Spleen (tissue), 11 donors: ENCODE results near the gene C9orf78. TPM values are rescaled to one million over a fixed set of nuclear protein-coding genes. Genes with fewer than 3 reads are reported as not detected.
A peak's percentile ranks its signal among the peaks of the same experiment; 100 is the strongest.

Experiments
- DNase-seq: peaks from one replicate; pipeline ENCODE4 v3.0.0-alpha.2; 2020
- H3K27ac ChIP-seq, 8 donors: fragments of 200-600 bp; sonication (generic) in 7 of 8; 1 replicate in 4 of 8; 2 replicates in 4 of 8; pipeline versions ENCODE4 v1.5.0 to v1.8.0; 2016 to 2021; ENCODE audit warnings: inconsistent platforms in 4 of 8, mild to moderate bottlenecking in 4 of 8, moderate library complexity in 1 of 8
- H3K27me3 ChIP-seq, 7 donors: fragments of 200-600 bp; sonication (generic) in 6 of 7; replicated peaks in 1 of 7; 1 replicate in 4 of 7; 2 replicates in 3 of 7; pipeline versions ENCODE4 v1.5.0 to v1.8.0; 2016 to 2021; ENCODE audit warnings: inconsistent platforms in 3 of 7, mild to moderate bottlenecking in 1 of 7
- H3K36me3 ChIP-seq, 6 donors: fragments of 200-600 bp; sonication (generic) in 5 of 6; 1 replicate in 4 of 6; 2 replicates in 2 of 6; pipeline versions ENCODE4 v1.5.0 to v1.8.0; 2016 to 2021; ENCODE audit warnings: inconsistent platforms in 2 of 6
- H3K4me1 ChIP-seq, 6 donors: fragments of 200-600 bp; sonication (generic) in 5 of 6; 1 replicate in 3 of 6; 2 replicates in 3 of 6; pipeline versions ENCODE4 v1.5.0 to v1.8.0; 2016 to 2021; ENCODE audit warnings: inconsistent platforms in 3 of 6
- H3K4me3 ChIP-seq, 8 donors: fragments of 200-600 bp; sonication (generic) in 7 of 8; 1 replicate in 4 of 8; 2 replicates in 4 of 8; pipeline versions ENCODE4 v1.5.0 to v1.8.0; 2016 to 2021; ENCODE audit warnings: inconsistent platforms in 4 of 8, mild to moderate bottlenecking in 4 of 8, moderate library complexity in 2 of 8
- H3K9me3 ChIP-seq, 8 donors: fragments of 200-600 bp; sonication (generic) in 7 of 8; 1 replicate in 4 of 8; 2 replicates in 4 of 8; pipeline versions ENCODE4 v1.5.0 to v1.8.0; 2016 to 2021; ENCODE audit warnings: inconsistent platforms in 4 of 8
- CTCF ChIP-seq, 11 experiments: fragments of 200-600 bp in 7 of 11; fragments of 450-650 bp in 4 of 11; sonication (generic) in 4 of 11; IDR thresholded peaks in 8 of 11; conservative IDR thresholded peaks in 3 of 11; 1 replicate in 7 of 11; 2 replicates in 4 of 11; pipeline versions ENCODE4 v1.4.0 to v1.8.0; 2016 to 2021; ENCODE audit warnings: antibody characterized with exemption in 11 of 11, inconsistent platforms in 4 of 11, mild to moderate bottlenecking in 1 of 11
- POLR2A ChIP-seq, 3 donors: fragments of 450-650 bp; IDR thresholded peaks; one replicate each; pipeline ENCODE4 v1.5.1; 2017; ENCODE audit warnings: antibody characterized with exemption in 3 of 3, mild to moderate bottlenecking in 1 of 3
- POLR2AphosphoS5 ChIP-seq, 3 donors: sonication (generic); formaldehyde crosslinking; IDR thresholded peaks; one replicate each; pipeline ENCODE4 v1.5.1; 2017; ENCODE audit warnings: antibody characterized with exemption in 3 of 3
- WGBS, 5 donors: extraction: QIAGEN DNeasy Blood & Tissue Kit in 3 of 5; methylation state at CpG; one replicate each; pipeline versions ENCODE4 v1.1.5 to v1.1.7; 2013 to 2018; 5-methylcytosine and 5-hydroxymethylcytosine counted together
- intact Hi-C: fragments of 100-400 bp; cut with DNase I; formaldehyde crosslinking; loops from one replicate; pipeline ENCODE4 v1.15.0; 2023; ENCODE audit warnings: low total_unique reads
- polyA plus RNA-seq, 3 donors: library from polyadenylated mRNA; stranded (reverse); fragments of 200-250 nt; gene quantifications; one replicate each; pipeline ENCODE4 v1.2.1, GENCODE V29; 2013
- total RNA-seq, 7 donors: library from RNA; depleted of rRNA in 3 of 7; stranded (reverse); fragments of >200 nt in 3 of 7; fragmentation: NEBNext Ultra II Directional in 4 of 7; extraction: Animal tissue kit (Norgen Biotek cat#: 25700) in 4 of 7; gene quantifications; one replicate each; pipeline versions ENCODE4 v1.1.0 to v1.2.1, GENCODE V29; 2016 to 2021
- donor health status: healthy with polysubstance abuse.
- donor health status: DM: no; HTN: no; CAD: no; lungs with moderate emphysema.
- donor health status: DM: no; HTN: no; CAD: no.
- donor health status: Bipolar disorder and iron deficiency.
- donor health status: healthy.
- donor health status: DM: no; HTN: no; CAD: no.
- donor health status: DM: yes; HTN: yes; CAD: no.

C9orf78 gene
- total and polyA plus RNA-seq, 10 donors = 35.6 to 105 (median 48.7) TPM

DNA sequence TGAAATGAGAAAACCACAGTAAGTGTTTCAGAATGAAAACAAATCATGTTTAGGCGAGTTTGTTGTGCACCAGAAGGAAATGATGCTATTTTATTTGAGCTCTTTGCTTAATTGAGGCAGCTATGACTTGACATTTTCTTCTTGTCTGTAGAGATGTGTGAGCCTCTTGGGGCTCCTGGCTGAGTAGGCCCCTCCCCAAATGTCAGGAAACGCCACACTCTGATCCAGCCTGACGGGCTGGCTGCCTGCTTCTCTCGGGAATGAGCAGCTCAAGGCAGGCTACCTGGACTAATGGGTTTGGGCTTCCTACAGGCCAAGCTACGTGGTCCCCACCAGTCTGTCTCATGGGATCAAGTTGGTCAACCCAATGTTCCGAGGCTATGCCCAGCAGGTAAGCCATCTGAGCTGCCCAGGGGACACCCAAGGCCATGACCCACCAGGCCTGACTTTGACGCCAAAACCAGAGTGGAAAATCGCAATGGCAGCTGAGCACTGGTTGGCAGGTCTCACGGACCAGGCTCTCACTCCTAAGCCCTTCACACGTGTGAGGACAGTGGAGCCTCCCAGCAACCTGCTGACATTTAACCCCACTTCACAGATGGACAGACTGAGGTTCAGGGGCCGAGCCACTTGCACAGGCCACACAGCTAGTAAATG is 30.0 kb upstream of the C9orf78 start:
- H3K27ac ChIP-seq = peak overlapping the region in 4 of 8 donors; percentile 51 to 91 (median 82)
- TF ChIP-seq POLR2AphosphoS5 (IDR thresholded peaks at IDR 0.05) = no peak
- H3K9me3 ChIP-seq = no peaks in the 10 kb centered on the region
- H3K4me1 ChIP-seq = peaks cover 0 to 85% (median 48%) of the 10 kb centered on the region in 6 donors
- intact Hi-C loops = no loop called here
- no peak overlapping the region for H3K4me3 ChIP-seq
- peaks cover 0 to 98% (median 34%) of the 10 kb centered on the region in 6 donors for H3K36me3 ChIP-seq
- no peak for DNase-seq
- WGBS, 5 donors = 41 to 69% (median 57%) methylated on average over 8 to 11 of the region's 11 CpGs
- H3K27me3 ChIP-seq = no peaks in the 10 kb centered on the region

GRCh38 chr9:129863059-129863690 is 28.1 kb upstream of the C9orf78 start:
- DNase-seq = peak; percentile 83
- 18 to 39% (median 24%) methylated on average over 13 to 14 of the region's 14 CpGs for WGBS, 5 donors
- intact Hi-C loops = no loop called here
- Histone ChIP-seq H3K4me3 (no peak overlapping the region), H3K4me1 (peaks cover 0 to 65% (median 31%) of the 10 kb centered on the region in 6 donors), H3K27me3 (no peaks in the 10 kb centered on the region), H3K36me3 (peaks cover 2 to 97% (median 41%) of the 10 kb centered on the region in 6 donors), H3K27ac (peak overlapping the region; percentile 8 to 78 (median 52)), H3K9me3 (no peaks in the 10 kb centered on the region)
- no peak for TF ChIP-seq CTCF (IDR thresholded peaks at IDR 0.05 in 8 of 11, conservative IDR thresholded peaks at IDR 0.05 in 3 of 11)
- no peak for TF ChIP-seq POLR2A (IDR thresholded peaks at IDR 0.05)
- TF ChIP-seq POLR2AphosphoS5 (IDR thresholded peaks at IDR 0.05) = peak; percentile 48 to 64 (median 63)

DNA sequence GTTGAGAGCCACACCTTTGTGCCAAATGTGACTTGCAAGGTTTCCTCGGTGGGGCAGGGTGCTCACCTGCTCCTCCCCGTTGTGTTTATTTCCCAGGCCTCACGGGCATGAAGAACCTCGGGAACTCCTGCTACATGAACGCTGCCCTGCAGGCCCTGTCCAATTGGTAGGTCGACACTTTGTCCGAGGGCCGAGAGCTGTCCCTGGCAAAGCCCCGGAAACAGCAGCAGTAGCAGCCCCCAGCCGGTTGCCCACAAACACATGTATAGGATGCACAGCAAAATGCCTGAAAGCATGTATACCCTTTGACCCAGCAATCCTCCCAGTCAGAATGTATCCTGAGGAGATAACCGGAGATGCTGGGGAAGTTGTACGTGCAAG is 26.4 kb upstream of the C9orf78 start:
- Histone ChIP-seq H3K27me3 (no peaks in the 10 kb centered on the region), H3K9me3 (no peaks in the 10 kb centered on the region), H3K4me3 (no peak overlapping the region), H3K27ac (peak overlapping the region in 1 of 8 donors; percentile 42), H3K4me1 (peaks cover 0 to 48% (median 22%) of the 10 kb centered on the region in 6 donors), H3K36me3 (peaks cover 5 to 97% (median 54%) of the 10 kb centered on the region in 6 donors)
- DNase-seq = no peak
- TF ChIP-seq POLR2A (IDR thresholded peaks at IDR 0.05) = no peak
- no peak for TF ChIP-seq POLR2AphosphoS5 (IDR thresholded peaks at IDR 0.05)
- no peak for TF ChIP-seq CTCF (IDR thresholded peaks at IDR 0.05 in 8 of 11, conservative IDR thresholded peaks at IDR 0.05 in 3 of 11)
- intact Hi-C loops = no loop called here
- WGBS, 5 donors = 83 to 92% (median 84%) methylated on average over 10 to 12 of the region's 12 CpGs

DNA sequence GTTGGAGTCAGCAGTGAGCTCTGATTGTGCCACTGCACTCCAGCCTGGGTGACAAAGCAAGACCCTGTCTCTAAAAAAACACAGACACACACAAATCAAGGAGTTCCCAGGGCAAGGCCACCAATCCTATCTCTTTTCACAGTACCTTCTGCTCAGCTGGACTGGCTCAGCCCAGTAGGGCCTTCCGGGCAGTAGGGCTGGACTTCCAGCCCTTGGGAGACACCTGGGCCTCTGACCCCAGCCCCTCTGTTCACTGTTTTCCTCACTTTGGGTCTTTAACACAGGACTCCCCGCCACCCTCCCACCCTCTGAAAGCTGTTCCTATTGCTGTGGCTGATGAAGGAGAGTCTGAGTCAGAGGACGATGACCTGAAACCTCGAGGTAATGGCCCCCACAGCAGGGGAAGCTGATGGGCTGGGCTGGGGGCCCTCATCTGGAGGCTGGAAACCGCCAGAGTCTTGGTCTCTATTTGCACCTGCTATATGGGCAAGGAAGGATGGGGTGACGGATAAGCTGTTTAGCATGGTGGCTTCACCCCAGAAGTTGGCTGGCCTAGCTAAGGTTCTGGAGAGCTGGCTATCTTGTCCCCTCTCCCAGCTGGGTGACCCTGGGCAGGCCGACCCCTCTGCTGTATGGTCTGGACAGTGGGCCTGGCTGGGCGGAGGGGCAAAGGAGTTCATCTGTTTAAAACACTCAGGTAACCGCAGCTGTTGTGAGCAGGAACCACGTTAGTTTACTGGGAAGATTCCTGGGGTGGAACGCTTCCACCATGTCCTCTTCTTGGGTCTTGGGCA is 25.8 kb upstream of the C9orf78 start:
- intact Hi-C loops = no loop called here
- Histone ChIP-seq H3K27ac (peak overlapping the region in 2 of 8 donors; percentile 18 to 42), H3K36me3 (peaks cover 5 to 97% (median 57%) of the 10 kb centered on the region in 6 donors), H3K4me1 (peaks cover 0 to 42% (median 20%) of the 10 kb centered on the region in 6 donors), H3K4me3 (no peak overlapping the region), H3K27me3 (no peaks in the 10 kb centered on the region), H3K9me3 (no peaks in the 10 kb centered on the region)
- no peak for TF ChIP-seq POLR2A (IDR thresholded peaks at IDR 0.05)
- no peak for TF ChIP-seq CTCF (IDR thresholded peaks at IDR 0.05 in 8 of 11, conservative IDR thresholded peaks at IDR 0.05 in 3 of 11)
- no peak for DNase-seq
- 58 to 74% (median 64%) methylated on average over 9 to 11 of the region's 11 CpGs for WGBS, 5 donors
